Right lobe of liver (tissue), 6 donors: ENCODE data around the gene NOS1. TPM values are rescaled to one million over a fixed set of nuclear protein-coding genes. Genes with fewer than 3 reads are reported as not detected.

Experiments
- ATAC-seq, 4 donors: fragments of 200-7000 bp; cut with Tn5 transposase; one replicate each; pipeline ENCODE4 v1.9.1; 2020; ENCODE audit warnings: mild to moderate bottlenecking in 4 of 4, moderate library complexity in 4 of 4
- DNase-seq, 3 donors: peaks; one replicate each; pipeline ENCODE4 v3.0.0-alpha.2; 2020
- H3K27ac ChIP-seq, 3 donors: fragments of 200-600 bp; one replicate each; pipeline ENCODE4 v1.8.0; 2022
- H3K27me3 ChIP-seq, 2 donors: fragments of 200-600 bp; one replicate each; pipeline ENCODE4 v1.8.0; 2022
- H3K36me3 ChIP-seq, 4 donors: fragments of 200-600 bp; sonication (generic) in 1 of 4; one replicate each; pipeline versions ENCODE4 v1.5.1 to v1.8.0; 2017 to 2022; ENCODE audit warnings: control low read depth in 1 of 4
- H3K4me1 ChIP-seq, 4 donors: fragments of 200-600 bp; sonication (generic) in 1 of 4; one replicate each; pipeline versions ENCODE4 v1.5.1 to v1.8.0; 2017 to 2022; ENCODE audit warnings: control low read depth in 1 of 4
- H3K4me3 ChIP-seq, 3 donors: fragments of 200-600 bp; one replicate each; pipeline ENCODE4 v1.8.0; 2022
- H3K9me3 ChIP-seq, 4 donors: fragments of 200-600 bp; sonication (generic) in 1 of 4; one replicate each; pipeline versions ENCODE4 v1.5.1 to v1.8.0; 2017 to 2022; ENCODE audit warnings: control low read depth in 1 of 4
- POLR2A ChIP-seq: fragments of 450-650 bp; IDR thresholded peaks from one replicate; pipeline ENCODE4 v1.6.1; 2017; ENCODE audit warnings: antibody characterized with exemption, mild to moderate bottlenecking
- WGBS: methylation state at CpG from one replicate; pipeline ENCODE4 v1.1.6; 2018; ENCODE audit warnings: low coverage, low lambda C conversion rate; ENCODE audit not compliant: insufficient coverage; ENCODE audit errors: missing lambda C conversion rate; 5-methylcytosine and 5-hydroxymethylcytosine counted together
- intact Hi-C, 2 donors: fragments of 100-400 bp; cut with DNase I; formaldehyde crosslinking; loops; one replicate each; pipeline versions ENCODE4 v1.11.2 to v1.14.1; 2022
- total RNA-seq, 6 experiments: library from RNA; depleted of rRNA in 2 of 6; stranded (reverse); fragments of >200 nt in 2 of 6; fragmentation: NEBNext Ultra II Directional in 3 of 6; extraction: Animal tissue kit (Norgen Biotek cat#: 25700) in 3 of 6; gene quantifications; one replicate each; pipeline versions ENCODE4 v1.1.0 to v1.2.4, GENCODE V29; 2016 to 2023
- TF ChIP-seq, protein P1 (sequence below), 4 donors: fragments of 200-600 bp in 3 of 4; fragments of 450-650 bp in 1 of 4; IDR thresholded peaks; one replicate each; pipeline versions ENCODE4 v1.5.1 to v1.8.0; 2016 to 2022; ENCODE audit warnings: antibody characterized with exemption in 4 of 4, mild to moderate bottlenecking in 2 of 4
- donor health status: DM: no; HTN: yes; CAD: no.
- donor health status: DM: no; HTN: no; CAD: no.
- donor health status: DM: no; HTN: no; CAD: no.
- donor health status: DM: no; HTN: yes; CAD: no.
- donor health status: DM: no; HTN: yes; CAD: no.

NOS1 gene
- total RNA-seq, 6 experiments from 2014 or later: under 0.01 to 0.12 (median 0.05) TPM

DNA sequence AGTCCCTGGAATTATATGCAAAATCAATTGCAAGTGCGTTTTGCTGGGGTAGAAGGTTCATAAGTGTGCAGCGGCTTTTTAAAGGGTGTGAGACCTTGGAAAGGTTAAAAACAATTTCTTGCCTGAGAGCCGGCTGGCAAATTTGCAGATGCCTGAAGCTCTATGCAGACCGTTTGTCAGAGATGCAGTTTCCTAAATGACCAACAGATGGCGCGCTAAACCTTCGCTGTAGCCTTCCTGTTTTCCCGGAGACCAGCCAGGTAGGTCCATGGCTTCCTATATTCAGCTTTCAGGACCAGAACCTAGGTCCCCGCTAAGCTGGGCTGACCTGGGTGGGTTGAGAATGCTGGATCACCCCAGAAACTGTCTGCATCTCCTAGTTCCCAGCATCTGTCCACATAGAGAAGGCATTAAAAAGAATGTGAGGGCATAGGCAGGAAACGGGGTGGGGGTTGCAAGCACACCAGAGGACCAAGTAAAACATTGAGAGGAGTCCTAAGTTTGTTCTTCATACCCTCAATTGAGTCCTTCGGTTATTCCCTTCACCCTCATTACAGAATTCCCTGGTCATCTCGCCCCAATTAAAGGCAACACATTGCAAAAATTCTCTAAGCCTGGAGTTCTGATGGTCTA, 5.7 kb upstream of the NOS1 start:
- DNase-seq (peak; percentile 51 to 79 (median 63)), ATAC-seq (peak; percentile 84 to 95 (median 91))
- intact Hi-C loops: loop anchor here in 1 of 2 donors (5.0 to 10.0 kb wide), 2 partner anchors 305 to 468 kb away; no protein-coding TSS in a partner anchor
- Histone ChIP-seq H3K27me3 (no peaks in the 10 kb centered on the region), H3K4me1 (no peaks in the 10 kb centered on the region), H3K9me3 (no peaks in the 10 kb centered on the region), H3K27ac (no peak overlapping the region), H3K36me3 (no peaks in the 10 kb centered on the region), H3K4me3 (no peak overlapping the region)
- WGBS: 13% methylated on average over 12 of the region's 12 CpGs
- TF ChIP-seq POLR2A: no peak
- TF ChIP-seq, protein P1, sequence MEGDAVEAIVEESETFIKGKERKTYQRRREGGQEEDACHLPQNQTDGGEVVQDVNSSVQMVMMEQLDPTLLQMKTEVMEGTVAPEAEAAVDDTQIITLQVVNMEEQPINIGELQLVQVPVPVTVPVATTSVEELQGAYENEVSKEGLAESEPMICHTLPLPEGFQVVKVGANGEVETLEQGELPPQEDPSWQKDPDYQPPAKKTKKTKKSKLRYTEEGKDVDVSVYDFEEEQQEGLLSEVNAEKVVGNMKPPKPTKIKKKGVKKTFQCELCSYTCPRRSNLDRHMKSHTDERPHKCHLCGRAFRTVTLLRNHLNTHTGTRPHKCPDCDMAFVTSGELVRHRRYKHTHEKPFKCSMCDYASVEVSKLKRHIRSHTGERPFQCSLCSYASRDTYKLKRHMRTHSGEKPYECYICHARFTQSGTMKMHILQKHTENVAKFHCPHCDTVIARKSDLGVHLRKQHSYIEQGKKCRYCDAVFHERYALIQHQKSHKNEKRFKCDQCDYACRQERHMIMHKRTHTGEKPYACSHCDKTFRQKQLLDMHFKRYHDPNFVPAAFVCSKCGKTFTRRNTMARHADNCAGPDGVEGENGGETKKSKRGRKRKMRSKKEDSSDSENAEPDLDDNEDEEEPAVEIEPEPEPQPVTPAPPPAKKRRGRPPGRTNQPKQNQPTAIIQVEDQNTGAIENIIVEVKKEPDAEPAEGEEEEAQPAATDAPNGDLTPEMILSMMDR (IDR thresholded peaks at IDR 0.05): peak; percentile 89 to 95 (median 92)

DNA sequence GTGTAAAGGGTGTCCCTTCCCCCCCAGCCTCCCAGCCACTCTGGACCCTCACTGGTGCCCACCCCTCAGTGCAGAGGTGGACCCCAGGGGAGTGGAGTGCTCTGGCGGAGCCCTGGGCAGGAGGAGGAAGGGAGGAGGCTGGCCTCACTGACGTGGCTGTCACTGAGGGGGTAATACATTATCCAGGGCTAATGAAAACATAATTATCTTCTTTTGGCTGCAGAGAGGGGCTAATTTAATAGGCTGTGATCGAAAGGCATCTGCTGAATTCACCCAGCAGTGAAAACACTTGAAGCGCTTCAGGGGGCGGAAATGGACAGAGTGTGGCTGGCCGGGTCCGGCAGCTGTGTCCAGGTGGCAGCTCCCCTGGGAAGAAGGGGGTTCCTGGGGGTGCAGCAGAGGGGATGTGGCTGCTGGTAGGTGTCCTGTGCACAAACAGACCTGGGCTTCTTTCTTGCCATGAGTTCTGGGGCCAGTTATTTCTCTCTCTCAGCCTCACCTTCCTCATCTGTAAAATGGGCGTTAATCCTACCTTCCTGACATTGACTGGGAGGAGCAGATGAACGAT, 3.7 kb upstream of the NOS1 start:
- DNase-seq (no peak), ATAC-seq (no peak)
- Histone ChIP-seq H3K9me3 (no peaks in the 10 kb centered on the region), H3K27me3 (peaks cover 8 to 10% of the 10 kb centered on the region in 2 donors), H3K27ac (no peak overlapping the region), H3K4me3 (no peak overlapping the region), H3K36me3 (no peaks in the 10 kb centered on the region), H3K4me1 (peaks cover 0 to 7% (median 0%) of the 10 kb centered on the region in 4 donors)
- intact Hi-C loops: loop anchor here in 1 of 2 donors (5.0 to 10.0 kb wide), 2 partner anchors 307 to 470 kb away; no protein-coding TSS in a partner anchor
- TF ChIP-seq POLR2A: no peak
- TF ChIP-seq, protein P1 (IDR thresholded peaks at IDR 0.05): no peak
- WGBS: 36% methylated on average over 6 of the region's 9 CpGs

DNA sequence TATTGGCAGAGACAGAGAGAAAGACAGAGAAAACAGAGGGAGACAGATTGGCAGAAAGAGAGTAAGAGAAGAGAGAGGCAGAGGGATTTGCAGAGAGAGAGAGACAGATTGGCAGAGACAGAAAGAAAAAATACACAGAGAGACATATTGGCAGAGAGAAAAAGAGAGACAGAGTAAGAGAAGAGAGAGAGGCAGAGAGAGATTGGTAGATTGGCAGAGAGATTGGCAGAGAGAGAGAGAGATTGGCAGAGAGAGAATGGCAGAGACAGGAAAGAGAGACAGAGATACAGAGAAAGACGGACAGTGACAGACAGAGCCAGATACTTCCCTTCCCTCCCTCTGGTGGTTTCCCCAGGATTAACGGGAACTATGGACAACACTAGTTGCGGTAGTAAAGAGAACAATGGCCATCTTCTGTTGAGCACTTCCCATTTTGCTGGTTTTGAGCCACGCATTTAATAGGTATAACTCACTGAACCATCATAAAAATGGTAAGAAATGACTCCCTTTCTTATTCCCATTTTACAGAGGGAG, 2.6 kb upstream of the NOS1 start:
- Histone ChIP-seq H3K27ac (no peak overlapping the region), H3K4me3 (no peak overlapping the region), H3K9me3 (no peaks in the 10 kb centered on the region), H3K27me3 (peaks cover 10 to 18% of the 10 kb centered on the region in 2 donors), H3K4me1 (peaks cover 0 to 7% (median 0%) of the 10 kb centered on the region in 4 donors), H3K36me3 (no peaks in the 10 kb centered on the region)
- 17% methylated on average over 2 of the region's 4 CpGs for WGBS
- TF ChIP-seq, protein P1 (IDR thresholded peaks at IDR 0.05): peak in 1 of 4 donors; percentile 6
- TF ChIP-seq POLR2A: no peak
- intact Hi-C loops: loop anchor here in 1 of 2 donors (10.0 kb wide), 1 partner anchor 471 kb away; no protein-coding TSS in a partner anchor
- ATAC-seq (peak in 2 of 4 donors; percentile 13 to 39), DNase-seq (no peak)

DNA sequence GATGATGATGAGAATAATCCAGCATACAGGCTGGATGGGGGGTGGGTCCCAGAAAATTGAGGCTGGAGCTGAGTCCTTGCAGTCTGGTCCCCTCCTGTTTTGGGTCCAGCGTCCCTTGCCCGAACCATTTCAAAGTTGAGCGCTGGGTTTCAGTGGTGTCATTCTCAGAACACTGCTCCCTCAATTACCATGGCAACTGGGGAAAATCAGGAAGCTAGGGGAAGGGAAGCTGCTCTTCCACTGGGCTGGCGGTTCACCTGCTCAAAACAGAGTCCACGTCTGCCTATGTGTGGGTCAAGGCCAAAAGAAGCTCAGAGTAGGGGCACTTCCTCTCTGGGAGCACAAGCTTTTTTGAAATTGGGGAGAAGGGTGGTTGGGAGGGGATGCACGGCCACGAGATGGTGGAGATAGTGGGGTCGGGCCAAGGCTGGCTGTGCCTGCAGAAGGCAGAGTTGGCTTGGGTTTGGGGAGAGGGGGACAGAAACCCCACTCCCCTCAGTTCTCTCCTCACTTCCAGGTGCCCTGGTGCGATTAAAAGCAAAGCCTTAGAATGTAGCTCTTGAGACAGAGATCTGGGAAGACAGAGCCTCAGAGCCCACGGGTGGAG, 1.7 kb upstream of the NOS1 start:
- ATAC-seq: no peak
- no peak overlapping the region for H3K4me3 ChIP-seq
- H3K27ac ChIP-seq: no peak overlapping the region
- no peak for DNase-seq
- peaks cover 0 to 7% (median 0%) of the 10 kb centered on the region in 4 donors for H3K4me1 ChIP-seq
- intact Hi-C loops: loop anchor here in 1 of 2 donors (10.0 kb wide), 1 partner anchor 472 kb away; no protein-coding TSS in a partner anchor
- H3K36me3 ChIP-seq: no peaks in the 10 kb centered on the region
- WGBS: 31% methylated on average over 10 of the region's 10 CpGs
- H3K27me3 ChIP-seq: peaks cover 10 to 18% of the 10 kb centered on the region in 2 donors
- no peak for TF ChIP-seq POLR2A
- TF ChIP-seq, protein P1 (IDR thresholded peaks at IDR 0.05): no peak
- H3K9me3 ChIP-seq: no peaks in the 10 kb centered on the region
